Keratinocyte (primary cell): Measurements from ENCODE around the gene CACHD1.

Source experiments
- EZH2 ChIP-seq: IDR thresholded peaks from one replicate; pipeline ENCODE4 v1.6.1; 2012; ENCODE audit warnings: inconsistent platforms, mild to moderate bottlenecking, low read length, moderate library complexity
- TF ChIP-seq, protein P1 (sequence below), 3 experiments: IDR thresholded peaks in 1 of 3; conservative IDR thresholded peaks in 1 of 3; optimal IDR thresholded peaks in 1 of 3; 2 replicates in 2 of 3; 3 replicates in 1 of 3; pipeline versions ENCODE3 to v1.5.1; 2011; ENCODE audit warnings: low read length in 3 of 3, mild to moderate bottlenecking in 3 of 3, moderate library complexity in 2 of 3, control low read depth in 1 of 3, inconsistent platforms in 1 of 3; ENCODE audit not compliant: insufficient read depth in 2 of 3; ENCODE audit errors: extremely low read depth in 1 of 3

DNA sequence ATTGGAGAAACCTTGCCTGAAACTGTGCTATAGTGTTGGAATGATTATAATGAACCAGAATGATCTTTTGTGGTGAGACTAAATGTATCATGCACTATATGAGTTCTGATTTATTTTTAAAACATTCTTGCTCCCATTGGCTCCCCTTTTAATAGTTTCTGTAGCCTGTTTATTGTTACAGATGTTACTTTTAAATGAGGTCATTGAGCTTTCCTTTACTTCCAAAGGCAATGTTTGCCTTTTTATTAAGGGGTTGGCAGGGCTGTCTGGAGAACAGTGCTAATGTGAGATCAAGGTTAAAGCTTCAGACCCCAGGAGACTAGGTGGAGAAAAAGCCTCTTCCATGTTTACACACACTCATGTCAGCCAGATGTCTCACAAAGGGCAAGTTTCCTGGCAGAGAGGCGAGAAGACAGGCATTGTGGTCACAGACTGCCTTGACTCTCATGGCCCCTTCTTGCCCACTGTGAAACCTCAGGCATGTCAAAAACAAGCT lies 154.3 kb downstream of the CACHD1 start:
- TF ChIP-seq, protein P1, sequence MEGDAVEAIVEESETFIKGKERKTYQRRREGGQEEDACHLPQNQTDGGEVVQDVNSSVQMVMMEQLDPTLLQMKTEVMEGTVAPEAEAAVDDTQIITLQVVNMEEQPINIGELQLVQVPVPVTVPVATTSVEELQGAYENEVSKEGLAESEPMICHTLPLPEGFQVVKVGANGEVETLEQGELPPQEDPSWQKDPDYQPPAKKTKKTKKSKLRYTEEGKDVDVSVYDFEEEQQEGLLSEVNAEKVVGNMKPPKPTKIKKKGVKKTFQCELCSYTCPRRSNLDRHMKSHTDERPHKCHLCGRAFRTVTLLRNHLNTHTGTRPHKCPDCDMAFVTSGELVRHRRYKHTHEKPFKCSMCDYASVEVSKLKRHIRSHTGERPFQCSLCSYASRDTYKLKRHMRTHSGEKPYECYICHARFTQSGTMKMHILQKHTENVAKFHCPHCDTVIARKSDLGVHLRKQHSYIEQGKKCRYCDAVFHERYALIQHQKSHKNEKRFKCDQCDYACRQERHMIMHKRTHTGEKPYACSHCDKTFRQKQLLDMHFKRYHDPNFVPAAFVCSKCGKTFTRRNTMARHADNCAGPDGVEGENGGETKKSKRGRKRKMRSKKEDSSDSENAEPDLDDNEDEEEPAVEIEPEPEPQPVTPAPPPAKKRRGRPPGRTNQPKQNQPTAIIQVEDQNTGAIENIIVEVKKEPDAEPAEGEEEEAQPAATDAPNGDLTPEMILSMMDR (optimal IDR thresholded peaks at IDR 0.05 in 1 of 3, IDR thresholded peaks at IDR 0.05 in 1 of 3, conservative IDR thresholded peaks at IDR 0.05 in 1 of 3; ENCODE audit: extremely low read depth in 1 of 3, insufficient read depth in 2 of 3, low read length in 3 of 3) = no peak
- no peak for TF ChIP-seq EZH2
